ENCODE measurements around the gene FTCD. TPM values are rescaled to one million over a fixed set of nuclear protein-coding genes. Genes with fewer than 3 reads are reported as not detected.

FTCD gene
- total and polyA plus RNA-seq, 2 of the 4 experiments (the other 2 are of a cell fraction) = 0.55 TPM; not detected in 1

GRCh38 chr21:46156378-46156645 lies 933 bp upstream of the FTCD start:
- Histone ChIP-seq H3K18ac (ENCODE audit: low read depth, low read length) (no peak overlapping the region), H4K91ac (ENCODE audit: insufficient read depth, low read depth, low read length) (no peak overlapping the region), H4K20me1 (ENCODE audit: insufficient read depth, low read length) (no peaks in the 10 kb centered on the region), H3K4ac (ENCODE audit: low read depth, low read length) (no peak overlapping the region), H3K56ac (ENCODE audit: extremely low read depth, insufficient read depth, low read length) (no peak overlapping the region), H2BK5ac (ENCODE audit: low read depth, low read length, poor library complexity, severe bottlenecking) (no peak overlapping the region), H3K14ac (replicated peaks; ENCODE audit: low read depth, low read length) (no peak overlapping the region), H2BK15ac (ENCODE audit: low read depth, low read length) (no peak overlapping the region), H2AK9ac (replicated peaks; ENCODE audit: low read depth, low read length, poor library complexity) (no peak overlapping the region), H3K4me1 (ENCODE audit: control insufficient read depth, insufficient read depth, low read length) (peaks cover 2% of the 10 kb centered on the region), H2BK20ac (ENCODE audit: low read depth, low read length) (no peak overlapping the region), H3K27ac (ENCODE audit: insufficient read depth, low read length) (no peak overlapping the region), H2BK120ac (ENCODE audit: low read depth, low read length) (no peak overlapping the region), H3K27me3 (ENCODE audit: control insufficient read depth, insufficient read depth, low read length) (no peaks in the 10 kb centered on the region), H3K36me3 (ENCODE audit: control insufficient read depth, insufficient read depth, low read length) (peaks cover 4% of the 10 kb centered on the region; the same call in 1 of the 2 replicates), H3K4me3 (ENCODE audit: insufficient read depth, low read depth, low read length) (no peak overlapping the region), H3K79me1 (ENCODE audit: low read depth in 1 of 2, low read length in 2 of 2) (no peaks in the 10 kb centered on the region), H2AK5ac (ENCODE audit: low read depth, low read length) (no peak overlapping the region; the same call in 1 of the 2 replicates), H3K9ac (ENCODE audit: low read depth, low read length) (no peak overlapping the region), H3K9me1 (ENCODE audit: insufficient read depth, low read length) (0 out of 2 replicates have a peak, but pooled peaks cover 3% of the 10 kb centered on the region), H3K23ac (ENCODE audit: low read depth, low read length) (no peak overlapping the region), H4K8ac (ENCODE audit: low read depth in 2 of 2, low read length in 2 of 2) (no peak overlapping the region), H4K5ac (ENCODE audit: low read depth, low read length) (no peak overlapping the region), H2AFZ (replicated peaks; ENCODE audit: low read length, poor library complexity) (no peak overlapping the region), H3K4me2 (ENCODE audit: low read depth, low read length) (no peak overlapping the region), H3K9me3 (ENCODE audit: control insufficient read depth, insufficient read depth, low read length) (peaks cover 2% of the 10 kb centered on the region; the same call in 1 of the 2 replicates)
- in situ Hi-C loops (cut with MboI; ENCODE audit: low sequenced_read_pairs) = no loop called here
- TF ChIP-seq, protein P1, sequence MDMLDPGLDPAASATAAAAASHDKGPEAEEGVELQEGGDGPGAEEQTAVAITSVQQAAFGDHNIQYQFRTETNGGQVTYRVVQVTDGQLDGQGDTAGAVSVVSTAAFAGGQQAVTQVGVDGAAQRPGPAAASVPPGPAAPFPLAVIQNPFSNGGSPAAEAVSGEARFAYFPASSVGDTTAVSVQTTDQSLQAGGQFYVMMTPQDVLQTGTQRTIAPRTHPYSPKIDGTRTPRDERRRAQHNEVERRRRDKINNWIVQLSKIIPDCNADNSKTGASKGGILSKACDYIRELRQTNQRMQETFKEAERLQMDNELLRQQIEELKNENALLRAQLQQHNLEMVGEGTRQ (IDR thresholded peaks at IDR 0.05; ENCODE audit: low read depth, low read length) = no peak
- TF ChIP-seq POLR2A (IDR thresholded peaks at IDR 0.05; ENCODE audit: low read depth, low read length) (no peak), MXI1 (IDR thresholded peaks at IDR 0.05; ENCODE audit: borderline replicate concordance, low read depth, low read length) (no peak), CHD1 (IDR thresholded peaks at IDR 0.05; ENCODE audit: low read depth, low read length) (no peak), MAFK (IDR thresholded peaks at IDR 0.05; ENCODE audit: low read depth, low read length) (no peak), NFE2L2 (IDR thresholded peaks at IDR 0.05; ENCODE audit: low read depth, low read length) (no peak), SMC3 (IDR thresholded peaks at IDR 0.05; ENCODE audit: low read depth, low read length) (no peak), RCOR1 (IDR thresholded peaks at IDR 0.05; ENCODE audit: insufficient replicate concordance, low read length) (no peak), MAZ (IDR thresholded peaks at IDR 0.05; ENCODE audit: borderline replicate concordance, low read depth, low read length) (no peak), CTCF (conservative IDR thresholded peaks at IDR 0.05; ENCODE audit: low read depth, low read length) (no peak), BHLHE40 (IDR thresholded peaks at IDR 0.05; ENCODE audit: low read depth, low read length) (no peak), RFX5 (IDR thresholded peaks at IDR 0.05; ENCODE audit: low read depth, low read length) (no peak), FOS (IDR thresholded peaks at IDR 0.05; ENCODE audit: low read depth, low read length) (no peak), CEBPB (IDR thresholded peaks at IDR 0.05; ENCODE audit: low read depth, low read length) (no peak), ELK1 (IDR thresholded peaks at IDR 0.05; ENCODE audit: borderline replicate concordance, low read depth, low read length) (no peak)
- intact Hi-C loops (cut with micrococcal nuclease) = no loop called here
- dilution Hi-C loops (cut with HindIII; ENCODE audit: low sequenced_read_pairs, unreplicated experiment) = no loop called here
- no peak for DNase-seq
- no TSS peak for BruUV-seq (replicated peaks)
- ChIA-PET CTCF (no interaction called here), POLR2A (ENCODE audit: unreplicated experiment) (no interaction called here)
- ATAC-seq (ENCODE audit: low read depth) = no peak
- WGBS, 2 experiments (ENCODE audit: extremely low coverage in 2 of 2, insufficient read length in 1 of 2) = 78% methylated on average over 6 of the region's 7 CpGs; no CpG with 5 or more reads in 1 of the 2 experiments
